Progenitor cell of endocrine pancreas (in vitro differentiated cells): ENCODE measurements around the gene METTL2A. TPM values are rescaled to one million over a fixed set of nuclear protein-coding genes. Genes with fewer than 3 reads are reported as not detected.
"Not testable (repeated sequence)": the region's sequence is repeated elsewhere in the genome, so short reads cannot be mapped to it uniquely, and the experiment has no call there.

ENCODE experiments used
- DNase-seq: peaks from one replicate; pipeline ENCODE4 v3.0.0; 2021; ENCODE audit warnings: low spot score; ENCODE audit not compliant: unreplicated experiment
- H3K27ac Mint-ChIP-seq: 2 replicates; pipeline ENCODE4 v1.8.0; 2021; ENCODE audit warnings: mild to moderate bottlenecking, moderate library complexity, mixed read lengths
- H3K27me3 Mint-ChIP-seq: 2 replicates; pipeline ENCODE4 v1.8.0; 2021; ENCODE audit warnings: mixed read lengths
- H3K36me3 Mint-ChIP-seq: 2 replicates; pipeline ENCODE4 v1.8.0; 2022; ENCODE audit warnings: mixed read lengths; ENCODE audit not compliant: insufficient read depth
- H3K4me1 Mint-ChIP-seq: 2 replicates; pipeline ENCODE4 v1.8.0; 2021; ENCODE audit warnings: low read depth, mixed read lengths
- H3K4me3 Mint-ChIP-seq: 2 replicates; pipeline ENCODE4 v1.8.0; 2021; ENCODE audit warnings: low read depth, mild to moderate bottlenecking, moderate library complexity, mixed read lengths
- H3K9me3 Mint-ChIP-seq: 2 replicates; pipeline ENCODE4 v1.8.0; 2021; ENCODE audit warnings: low read depth, mixed read lengths
- long read RNA-seq: library from polyadenylated mRNA; unstranded; transcript quantifications from one replicate; pipeline ENCODE4 v2.0.0, GENCODE V29; 2020
- total RNA-seq: library from RNA; stranded (reverse); gene quantifications from 2 replicates; pipeline ENCODE4 v1.2.1, GENCODE V29; 2021
- TF ChIP-seq, protein P1 (sequence below): fragments of 200-600 bp; sonication (generic); IDR thresholded peaks from one replicate; pipeline ENCODE4 v1.5.0; 2021; ENCODE audit warnings: antibody characterized with exemption, mild to moderate bottlenecking; ENCODE audit not compliant: unreplicated experiment

METTL2A gene, protein sequence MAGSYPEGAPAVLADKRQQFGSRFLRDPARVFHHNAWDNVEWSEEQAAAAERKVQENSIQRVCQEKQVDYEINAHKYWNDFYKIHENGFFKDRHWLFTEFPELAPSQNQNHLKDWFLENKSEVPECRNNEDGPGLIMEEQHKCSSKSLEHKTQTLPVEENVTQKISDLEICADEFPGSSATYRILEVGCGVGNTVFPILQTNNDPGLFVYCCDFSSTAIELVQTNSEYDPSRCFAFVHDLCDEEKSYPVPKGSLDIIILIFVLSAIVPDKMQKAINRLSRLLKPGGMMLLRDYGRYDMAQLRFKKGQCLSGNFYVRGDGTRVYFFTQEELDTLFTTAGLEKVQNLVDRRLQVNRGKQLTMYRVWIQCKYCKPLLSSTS
- 29.6 and 33.1 TPM in 2 replicates for total RNA-seq
- long read RNA-seq, transcript METTL2A-201 (9 exons, 2,537 nt): major isoform, 55 of 123 reads
- long read RNA-seq, transcript METTL2A-202 (8 exons, 1,556 nt): minor isoform, 50 of 123 reads
- long read RNA-seq, partial matches to known transcripts: 13 of 123 reads
- long read RNA-seq, other reads (novel, unspliced or antisense): 5 of 123 reads

DNA sequence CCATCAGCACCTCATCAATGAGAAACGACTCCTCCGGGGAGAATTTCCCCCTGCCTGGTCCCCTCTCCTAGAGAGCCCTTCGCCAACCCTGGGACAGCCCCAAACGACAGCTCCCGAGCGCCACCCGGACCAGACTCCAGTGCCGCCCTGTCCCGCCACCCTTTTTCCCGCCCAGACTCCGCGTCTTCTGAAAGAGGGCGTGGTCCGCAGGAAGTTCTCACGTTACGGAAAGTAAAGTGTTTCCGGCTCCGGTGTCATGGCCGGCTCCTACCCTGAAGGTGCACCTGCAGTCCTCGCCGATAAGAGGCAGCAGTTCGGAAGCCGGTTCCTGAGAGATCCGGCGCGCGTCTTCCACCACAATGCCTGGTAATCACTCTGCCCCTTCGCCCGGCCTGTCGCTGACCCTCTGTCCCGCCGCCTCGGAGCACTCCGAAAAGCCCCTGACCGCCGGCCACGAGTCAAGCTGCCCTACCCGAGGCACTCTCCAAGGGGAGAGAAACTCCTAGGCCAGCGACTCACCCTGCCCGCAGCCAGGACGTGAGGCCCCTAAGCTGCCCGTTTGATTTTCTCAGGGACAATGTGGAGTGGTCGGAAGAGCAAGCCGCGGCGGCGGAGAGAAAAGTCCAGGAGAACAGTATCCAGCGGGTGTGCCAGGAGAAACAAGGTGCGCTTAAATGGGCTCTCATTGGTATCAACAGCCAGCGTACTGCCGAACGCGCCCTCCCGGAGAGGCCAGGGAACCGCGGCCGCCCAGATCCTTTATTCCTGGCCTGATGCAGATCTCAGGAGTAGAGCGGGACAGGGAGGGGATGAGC lies at the start of gene METTL2A:
METTL2A (plus strand) TSS at position 251 of the 815 bp plus-strand sequence; CDS start at position 257, 6 bp downstream.
- peak; percentile 70 for DNase-seq
- H3K9me3 Mint-ChIP-seq, H3K27me3 Mint-ChIP-seq, H3K36me3 Mint-ChIP-seq: not testable (repeated sequence)
- Mint-ChIP-seq H3K27ac (peak within 1 kb of the TSS; percentile 96), H3K4me1 (peaks cover 12% of the 10 kb centered on the region), H3K4me3 (peak within 1 kb of the TSS; percentile 99)
- TF ChIP-seq, protein P1, sequence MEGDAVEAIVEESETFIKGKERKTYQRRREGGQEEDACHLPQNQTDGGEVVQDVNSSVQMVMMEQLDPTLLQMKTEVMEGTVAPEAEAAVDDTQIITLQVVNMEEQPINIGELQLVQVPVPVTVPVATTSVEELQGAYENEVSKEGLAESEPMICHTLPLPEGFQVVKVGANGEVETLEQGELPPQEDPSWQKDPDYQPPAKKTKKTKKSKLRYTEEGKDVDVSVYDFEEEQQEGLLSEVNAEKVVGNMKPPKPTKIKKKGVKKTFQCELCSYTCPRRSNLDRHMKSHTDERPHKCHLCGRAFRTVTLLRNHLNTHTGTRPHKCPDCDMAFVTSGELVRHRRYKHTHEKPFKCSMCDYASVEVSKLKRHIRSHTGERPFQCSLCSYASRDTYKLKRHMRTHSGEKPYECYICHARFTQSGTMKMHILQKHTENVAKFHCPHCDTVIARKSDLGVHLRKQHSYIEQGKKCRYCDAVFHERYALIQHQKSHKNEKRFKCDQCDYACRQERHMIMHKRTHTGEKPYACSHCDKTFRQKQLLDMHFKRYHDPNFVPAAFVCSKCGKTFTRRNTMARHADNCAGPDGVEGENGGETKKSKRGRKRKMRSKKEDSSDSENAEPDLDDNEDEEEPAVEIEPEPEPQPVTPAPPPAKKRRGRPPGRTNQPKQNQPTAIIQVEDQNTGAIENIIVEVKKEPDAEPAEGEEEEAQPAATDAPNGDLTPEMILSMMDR: peak; percentile 47

DNA sequence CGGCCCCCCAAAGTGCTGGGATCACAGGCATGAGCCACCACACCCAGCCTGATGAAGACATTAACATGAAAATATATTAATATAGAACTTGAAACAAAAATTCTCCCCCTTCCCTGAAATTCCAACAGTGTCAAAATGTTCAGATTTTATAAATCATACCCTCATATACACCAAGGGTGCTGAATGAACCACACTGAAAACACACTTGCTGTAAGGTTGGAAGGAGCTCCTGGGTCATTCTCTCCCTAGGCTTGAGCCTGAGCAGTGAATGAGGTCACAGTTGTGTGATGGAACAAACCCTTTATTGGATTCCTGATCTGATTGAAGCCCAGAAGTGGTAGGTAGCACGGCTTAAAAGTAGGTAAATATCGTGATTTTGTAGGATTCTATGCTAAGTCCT lies 43.4 kb upstream of the METTL2A start, which contains the start of gene EFCAB3:
EFCAB3 (plus strand) TSS at position 301 of the 400 bp plus-strand sequence. CDS start 2,427 bp downstream, outside the sequence.
- Mint-ChIP-seq H3K9me3 (no peaks in the 10 kb centered on the region), H3K4me1 (no peaks in the 10 kb centered on the region), H3K36me3 (no peaks in the 10 kb centered on the region), H3K27me3 (peaks cover 21% of the 10 kb centered on the region), H3K27ac (no peak within 1 kb of the TSS), H3K4me3 (no peak within 1 kb of the TSS)
- TF ChIP-seq, protein P1: no peak
- DNase-seq: no peak

DNA sequence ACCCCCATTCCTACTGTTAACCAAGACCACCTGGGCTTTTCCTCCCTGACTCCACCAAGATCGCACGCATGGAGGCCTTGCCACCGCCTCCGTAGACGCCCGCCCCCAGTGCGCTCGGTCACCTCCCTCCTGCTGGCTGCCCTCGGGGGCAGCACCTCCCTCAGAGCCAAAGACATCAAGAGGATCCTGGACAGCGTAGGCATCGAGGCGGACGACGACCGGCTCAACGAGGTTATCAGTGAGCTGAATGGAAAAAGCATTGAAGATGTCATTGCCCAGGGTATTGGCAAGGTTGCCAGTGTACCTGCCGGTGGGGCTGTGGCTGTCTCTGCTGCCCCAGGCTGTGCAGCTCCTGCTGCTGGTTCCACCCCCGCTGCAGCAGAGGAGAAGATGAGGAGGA lies 42.1 kb upstream of the METTL2A start:
- Mint-ChIP-seq H3K27ac (no peak overlapping the region), H3K27me3 (peaks cover 21% of the 10 kb centered on the region), H3K4me3 (no peak overlapping the region), H3K9me3 (no peaks in the 10 kb centered on the region), H3K4me1 (no peaks in the 10 kb centered on the region), H3K36me3 (no peaks in the 10 kb centered on the region)
- TF ChIP-seq, protein P1: no peak
- no peak for DNase-seq

DNA sequence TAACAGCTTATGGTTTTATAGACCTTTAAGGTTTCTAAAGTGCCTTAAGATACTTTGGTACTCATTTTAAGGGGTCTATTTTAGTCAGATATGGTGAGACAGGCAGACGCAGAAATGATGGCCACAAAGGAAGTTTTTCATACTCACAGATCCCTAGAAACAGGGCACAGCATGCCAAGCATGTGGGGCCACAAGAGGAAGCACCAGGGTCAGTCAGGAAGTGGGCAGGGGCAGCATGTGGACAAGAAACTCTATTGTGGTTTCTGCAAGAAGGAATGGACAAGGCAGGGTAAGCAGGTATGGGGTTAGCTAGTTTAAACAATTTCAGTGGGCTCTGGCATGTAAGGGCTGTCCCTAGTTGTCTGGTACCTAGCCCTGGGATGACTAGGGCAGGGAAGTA lies 34.8 kb upstream of the METTL2A start:
- Mint-ChIP-seq H3K9me3 (no peaks in the 10 kb centered on the region), H3K27me3 (no peaks in the 10 kb centered on the region), H3K36me3 (no peaks in the 10 kb centered on the region), H3K4me1 (no peaks in the 10 kb centered on the region), H3K27ac (no peak overlapping the region), H3K4me3 (no peak overlapping the region)
- no peak for DNase-seq
- TF ChIP-seq, protein P1: no peak

DNA sequence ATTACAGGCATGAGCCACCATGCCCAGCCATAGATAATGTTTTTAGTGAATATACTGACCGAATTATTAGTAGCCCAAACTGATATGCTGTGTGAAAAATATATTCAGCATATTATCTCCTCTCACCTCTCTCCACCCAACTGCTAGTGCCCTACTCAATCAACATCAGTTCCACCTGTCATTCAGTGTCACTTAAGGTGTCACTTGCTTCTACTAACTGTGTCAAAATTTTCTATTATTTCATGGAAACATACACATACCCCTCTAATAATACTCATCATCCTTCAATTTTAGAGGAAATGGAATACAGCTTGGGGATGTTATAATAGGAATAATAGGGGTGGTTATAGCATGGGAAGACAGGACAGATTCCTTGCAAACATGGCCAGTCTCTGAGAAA lies 30.8 kb upstream of the METTL2A start:
- no peaks in the 10 kb centered on the region for H3K36me3 Mint-ChIP-seq
- no peaks in the 10 kb centered on the region for H3K27me3 Mint-ChIP-seq

More for the DNA sequence above, 30.8 kb upstream of the METTL2A start:
- no peaks in the 10 kb centered on the region for H3K9me3 Mint-ChIP-seq
- H3K4me3 Mint-ChIP-seq: no peak overlapping the region
- no peak for DNase-seq
- TF ChIP-seq, protein P1: no peak
- no peak overlapping the region for H3K27ac Mint-ChIP-seq
- H3K4me1 Mint-ChIP-seq: no peaks in the 10 kb centered on the region
